CD8-positive, alpha-beta memory T cell (primary cell): ENCODE measurements around the gene ALG2. TPM values are rescaled to one million over a fixed set of nuclear protein-coding genes. Genes with fewer than 3 reads are reported as not detected.
A peak's percentile ranks its signal among the peaks of the same experiment; 100 is the strongest.

Experiments used
- CTCF ChIA-PET: fragments of 350-600 bp; sonication (Branson Sonifier 250); formaldehyde crosslinking; loops from one replicate; lab custom pipeline; 2021; ENCODE audit warnings: antibody characterized with exemption; lab: Charles Lee
- POLR2A ChIA-PET: fragments of 350-600 bp; sonication (Branson Sonifier 250); formaldehyde crosslinking; loops from one replicate; lab custom pipeline; 2021; ENCODE audit warnings: antibody characterized with exemption; lab: Charles Lee
- DNase-seq, 5 donors: peaks; one replicate each; pipeline versions ENCODE4 v3.0.0 to v3.0.0-alpha.2; 2020 to 2022; ENCODE audit warnings: mixed read lengths in 1 of 5
- H3K27ac ChIP-seq: one replicate; pipeline ENCODE4 v1.7.0; 2013; ENCODE audit warnings: low read depth, mild to moderate bottlenecking, low read length, moderate library complexity
- H3K27me3 ChIP-seq: 2 replicates; pipeline ENCODE4 v1.7.0; 2013; ENCODE audit warnings: low read length, mild to moderate bottlenecking; ENCODE audit not compliant: insufficient read depth, poor library complexity, severe bottlenecking
- H3K36me3 ChIP-seq: 2 replicates; pipeline ENCODE4 v1.7.0; 2013; ENCODE audit warnings: mild to moderate bottlenecking, low read length, moderate library complexity; ENCODE audit not compliant: insufficient read depth
- H3K4me1 ChIP-seq: 2 replicates; pipeline ENCODE4 v1.7.0; 2013; ENCODE audit warnings: mild to moderate bottlenecking, low read length, moderate library complexity; ENCODE audit not compliant: insufficient read depth
- H3K4me3 ChIP-seq: 2 replicates; pipeline ENCODE4 v1.7.0; 2013; ENCODE audit warnings: mild to moderate bottlenecking, low read length
- H3K9me3 ChIP-seq: 2 replicates; pipeline ENCODE4 v1.7.0; 2013; ENCODE audit warnings: mild to moderate bottlenecking, low read length
- H3K27ac Mint-ChIP-seq, 8 donors: one replicate each; pipeline ENCODE4 v1.8.0; 2020 to 2021; ENCODE audit warnings: mixed read lengths in 8 of 8, mild to moderate bottlenecking in 6 of 8, inconsistent platforms in 3 of 8, moderate library complexity in 3 of 8
- H3K27me3 Mint-ChIP-seq, 2 donors: one replicate each; pipeline ENCODE4 v1.8.0; 2020 to 2021; ENCODE audit warnings: mixed read lengths in 2 of 2, mild to moderate bottlenecking in 1 of 2, moderate library complexity in 1 of 2
- H3K36me3 Mint-ChIP-seq, 3 donors: one replicate each; pipeline ENCODE4 v1.8.0; 2020 to 2021; ENCODE audit warnings: mixed read lengths in 3 of 3, inconsistent platforms in 1 of 3, mild to moderate bottlenecking in 1 of 3
- H3K4me1 Mint-ChIP-seq, 3 donors: one replicate each; pipeline ENCODE4 v1.8.0; 2020 to 2021; ENCODE audit warnings: mixed read lengths in 3 of 3, inconsistent platforms in 1 of 3, mild to moderate bottlenecking in 1 of 3
- H3K4me3 Mint-ChIP-seq, 7 donors: one replicate each; pipeline ENCODE4 v1.8.0; 2020 to 2021; ENCODE audit warnings: mixed read lengths in 7 of 7, mild to moderate bottlenecking in 6 of 7, moderate library complexity in 4 of 7, inconsistent platforms in 2 of 7
- H3K9me3 Mint-ChIP-seq, 5 donors: one replicate each; pipeline ENCODE4 v1.8.0; 2020 to 2022; ENCODE audit warnings: mixed read lengths in 5 of 5, mild to moderate bottlenecking in 3 of 5, moderate library complexity in 2 of 5, inconsistent platforms in 1 of 5
- polyA plus RNA-seq: library from polyadenylated mRNA; unstranded; fragments of 300-500 nt; fragmentation: Illumina TruSeq; gene quantifications from one replicate; pipeline ENCODE4 v1.2.3, GENCODE V29; 2021
- total RNA-seq, 2 experiments: library from RNA; stranded (reverse); gene quantifications; one replicate each; pipeline ENCODE4 v1.2.3, GENCODE V29; 2021

The ALG2 gene
- total and polyA plus RNA-seq, 3 experiments from 2014 or later, result 30.1 to 33.2 (median 31.4) TPM

DNA sequence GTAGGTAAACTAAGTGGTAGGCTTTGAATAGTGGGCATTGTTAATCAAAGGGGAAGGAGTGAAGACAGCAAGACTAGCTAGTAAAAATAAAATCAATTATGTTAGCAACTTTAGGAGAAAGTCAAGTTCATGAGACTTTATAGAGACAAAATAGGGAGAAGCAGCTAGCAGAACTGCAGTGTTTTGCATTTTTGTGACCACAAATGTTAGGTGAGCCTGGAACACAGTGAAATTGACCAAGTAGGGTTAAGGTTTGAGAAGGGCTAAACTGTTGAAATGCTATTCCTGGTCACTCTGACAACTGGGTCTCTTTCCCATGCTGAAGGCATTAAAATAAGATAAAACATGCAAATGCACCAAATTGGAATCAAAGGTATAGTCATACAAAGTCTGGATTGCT, 13.3 kb upstream of the ALG2 start:
- Histone ChIP-seq H3K4me1 (no peaks in the 10 kb centered on the region), H3K9me3 (no peaks in the 10 kb centered on the region), H3K27ac (no peak overlapping the region), H3K27me3 (no peaks in the 10 kb centered on the region), H3K36me3 (peaks cover 14% of the 10 kb centered on the region), H3K4me3 (no peak overlapping the region)
- no peak overlapping the region for H3K4me3 Mint-ChIP-seq
- no peaks in the 10 kb centered on the region for H3K9me3 Mint-ChIP-seq
- H3K4me1 Mint-ChIP-seq, result peaks cover 5 to 15% (median 6%) of the 10 kb centered on the region in 3 donors
- CTCF ChIA-PET, result no interaction called here
- POLR2A ChIA-PET, result no interaction called here
- DNase-seq, result no peak
- H3K36me3 Mint-ChIP-seq, result peaks cover 3 to 59% (median 14%) of the 10 kb centered on the region in 3 donors
- H3K27me3 Mint-ChIP-seq, result no peaks in the 10 kb centered on the region
- no peak overlapping the region for H3K27ac Mint-ChIP-seq

DNA sequence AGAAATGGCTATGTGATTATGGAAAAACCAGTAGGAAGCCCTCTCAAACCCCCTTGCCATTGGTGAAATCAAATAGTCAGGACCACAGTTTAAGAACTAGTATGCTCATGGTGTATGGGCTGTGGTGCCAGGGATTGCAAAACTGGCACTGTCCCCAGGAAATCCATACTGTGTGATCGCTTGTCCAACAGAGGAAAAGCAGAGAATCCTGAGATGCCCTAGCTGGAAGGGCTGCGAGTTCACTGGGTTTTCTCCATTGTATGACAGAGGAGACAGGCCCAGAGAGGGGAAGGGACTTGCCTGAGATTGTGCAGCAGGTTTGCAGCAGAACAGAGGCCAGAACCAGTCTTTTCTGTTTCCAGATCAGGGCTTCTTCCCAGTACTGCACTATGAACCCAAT, 12.9 kb upstream of the ALG2 start:
- ChIA-PET POLR2A (no interaction called here), CTCF (no interaction called here)
- H3K27ac ChIP-seq, result no peak overlapping the region
- no peak overlapping the region for H3K4me3 Mint-ChIP-seq
- H3K36me3 Mint-ChIP-seq, result peaks cover 3 to 55% (median 10%) of the 10 kb centered on the region in 3 donors
- H3K36me3 ChIP-seq, result peaks cover 14% of the 10 kb centered on the region
- no peak overlapping the region for H3K4me3 ChIP-seq
- H3K27ac Mint-ChIP-seq, result no peak overlapping the region
- no peaks in the 10 kb centered on the region for H3K9me3 Mint-ChIP-seq
- no peaks in the 10 kb centered on the region for H3K4me1 ChIP-seq
- DNase-seq, result no peak
- H3K9me3 ChIP-seq, result no peaks in the 10 kb centered on the region
- no peaks in the 10 kb centered on the region for H3K27me3 ChIP-seq
- peaks cover 5 to 15% (median 6%) of the 10 kb centered on the region in 3 donors for H3K4me1 Mint-ChIP-seq
- H3K27me3 Mint-ChIP-seq, result no peaks in the 10 kb centered on the region

DNA sequence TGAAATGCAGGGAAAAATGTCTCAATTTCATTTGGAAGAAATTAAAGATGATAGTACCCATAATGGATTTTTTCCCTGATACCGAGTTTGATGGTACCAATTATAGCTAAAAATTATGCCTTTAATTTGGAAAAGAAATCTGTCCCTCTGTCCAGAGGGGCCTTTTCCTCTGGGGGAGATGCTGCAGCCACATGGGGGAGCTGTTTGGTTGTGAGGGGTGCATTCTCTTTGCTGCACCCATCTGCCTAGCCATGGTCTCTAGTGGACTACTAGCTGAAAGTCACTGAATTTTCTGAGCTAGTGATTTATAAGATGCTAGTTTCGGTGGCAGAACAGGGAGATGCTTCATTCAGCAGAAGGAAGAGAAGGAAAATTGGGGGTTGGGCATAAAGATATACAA, 10.0 kb upstream of the ALG2 start:
- Mint-ChIP-seq H3K9me3 (no peaks in the 10 kb centered on the region), H3K36me3 (peaks cover 3 to 57% (median 20%) of the 10 kb centered on the region in 3 donors), H3K4me1 (peaks cover 14 to 26% (median 15%) of the 10 kb centered on the region in 3 donors), H3K4me3 (no peak overlapping the region), H3K27me3 (no peaks in the 10 kb centered on the region), H3K27ac (peak overlapping the region in 3 of 8 donors; percentile 18 to 77 (median 23))
- H3K27ac ChIP-seq, result no peak overlapping the region
- DNase-seq, result peak in 1 of 5 donors; percentile 49
- no peaks in the 10 kb centered on the region for H3K9me3 ChIP-seq
- no peak overlapping the region for H3K4me3 ChIP-seq
- no peaks in the 10 kb centered on the region for H3K27me3 ChIP-seq
- peaks cover 21% of the 10 kb centered on the region for H3K36me3 ChIP-seq
- H3K4me1 ChIP-seq, result no peaks in the 10 kb centered on the region
- CTCF ChIA-PET, result interaction anchor here (0.6 to 2.7 kb wide), 6 partner anchors 8 to 47 kb away, joined by 3 to 14 read pairs (median 4); partner anchors contain the start of genes ALG2 and SEC61B
- POLR2A ChIA-PET, result interaction anchor here (0.7 kb wide), 1 partner anchor 10 kb away, joined by 3 read pairs; the partner anchor contains the start of genes ALG2 and SEC61B

DNA sequence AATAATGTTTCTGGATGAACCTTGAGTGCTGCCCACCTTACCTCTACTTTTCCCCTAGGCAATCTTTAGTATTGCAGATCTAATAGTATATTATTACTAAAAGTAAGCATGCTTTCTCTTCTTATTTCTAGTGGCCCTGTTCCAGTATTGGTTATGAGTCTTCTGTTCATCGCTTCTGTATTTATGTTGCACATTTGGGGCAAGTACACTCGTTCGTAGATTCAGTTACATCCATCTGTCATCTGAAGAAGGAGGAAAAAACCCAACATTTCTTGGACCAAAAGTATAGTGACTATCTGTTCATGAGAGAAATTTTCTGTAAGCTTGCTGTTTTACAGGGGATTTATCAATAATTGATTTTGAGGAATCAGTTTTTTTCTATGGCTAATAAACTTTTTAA, 8.5 kb upstream of the ALG2 start:
- peaks cover 3 to 72% (median 22%) of the 10 kb centered on the region in 3 donors for H3K36me3 Mint-ChIP-seq
- ChIA-PET CTCF (no interaction called here), POLR2A (no interaction called here)
- no peaks in the 10 kb centered on the region for H3K27me3 Mint-ChIP-seq
- no peaks in the 10 kb centered on the region for H3K9me3 Mint-ChIP-seq
- no peak for DNase-seq
- Histone ChIP-seq H3K27me3 (no peaks in the 10 kb centered on the region), H3K27ac (no peak overlapping the region), H3K4me1 (no peaks in the 10 kb centered on the region), H3K36me3 (peaks cover 29% of the 10 kb centered on the region), H3K4me3 (no peak overlapping the region), H3K9me3 (no peaks in the 10 kb centered on the region)
- H3K4me3 Mint-ChIP-seq, result no peak overlapping the region
- H3K27ac Mint-ChIP-seq, result peak overlapping the region in 1 of 8 donors; percentile 36
- H3K4me1 Mint-ChIP-seq, result peaks cover 21 to 24% (median 23%) of the 10 kb centered on the region in 3 donors

DNA sequence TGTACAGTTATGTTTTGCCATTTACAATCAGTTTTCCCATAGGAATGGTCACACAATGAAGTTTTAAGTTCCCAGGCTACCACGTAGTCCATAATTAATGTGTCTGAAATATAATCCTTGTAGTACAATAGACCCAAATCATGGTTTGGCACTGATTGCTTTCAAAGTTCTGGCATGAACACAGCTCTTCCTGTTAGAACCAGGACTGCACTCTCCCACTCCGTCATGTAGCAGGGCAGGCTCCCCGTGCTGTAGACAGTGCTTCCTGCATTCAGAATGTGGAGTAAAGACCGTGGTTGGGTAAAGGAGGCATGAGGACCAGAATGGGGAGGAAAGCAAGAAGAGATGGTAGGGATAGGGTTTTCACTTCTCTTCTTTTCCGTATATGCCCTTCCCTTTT, 4.3 kb upstream of the ALG2 start:
- peaks cover 52 to 57% (median 52%) of the 10 kb centered on the region in 3 donors for H3K4me1 Mint-ChIP-seq
- no peak overlapping the region for H3K4me3 ChIP-seq
- H3K27me3 Mint-ChIP-seq, result peaks cover 0 to 3% of the 10 kb centered on the region in 2 donors
- CTCF ChIA-PET, result no interaction called here
- peaks cover 3 to 79% (median 25%) of the 10 kb centered on the region in 3 donors for H3K36me3 Mint-ChIP-seq
- no peak overlapping the region for H3K27ac ChIP-seq
- H3K27ac Mint-ChIP-seq, result peak overlapping the region in 1 of 8 donors; percentile 43
- no peak overlapping the region for H3K4me3 Mint-ChIP-seq
- DNase-seq, result no peak
- peaks cover 20% of the 10 kb centered on the region for H3K4me1 ChIP-seq
- H3K27me3 ChIP-seq, result no peaks in the 10 kb centered on the region
- peaks cover 27% of the 10 kb centered on the region for H3K36me3 ChIP-seq
- H3K9me3 Mint-ChIP-seq, result no peaks in the 10 kb centered on the region
- H3K9me3 ChIP-seq, result no peaks in the 10 kb centered on the region
- POLR2A ChIA-PET, result no interaction called here

DNA sequence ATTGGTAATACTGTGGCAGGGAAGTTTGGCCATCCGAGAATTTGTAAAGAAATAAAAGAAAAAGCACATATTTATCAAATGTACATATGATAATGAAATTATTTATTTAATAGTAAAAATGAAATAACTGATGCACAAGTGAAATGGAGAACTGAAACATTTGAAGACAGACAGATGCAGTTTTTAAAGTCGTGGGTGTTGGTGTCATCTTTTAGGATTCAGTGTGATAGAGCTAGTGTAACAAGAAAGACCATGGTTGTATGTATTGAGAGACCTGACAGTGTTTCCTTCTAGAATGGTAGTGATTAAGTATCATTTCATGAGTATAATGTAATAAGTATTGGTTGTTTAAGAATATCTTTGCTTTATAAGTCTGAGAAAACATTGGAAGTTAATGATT, 2.7 kb upstream of the ALG2 start:
- peaks cover 0 to 69% (median 26%) of the 10 kb centered on the region in 3 donors for H3K36me3 Mint-ChIP-seq
- H3K9me3 Mint-ChIP-seq, result no peaks in the 10 kb centered on the region
- peaks cover 0 to 3% of the 10 kb centered on the region in 2 donors for H3K27me3 Mint-ChIP-seq
- DNase-seq, result no peak
- H3K4me1 Mint-ChIP-seq, result peaks cover 63 to 73% (median 68%) of the 10 kb centered on the region in 3 donors
- ChIA-PET POLR2A (no interaction called here), CTCF (no interaction called here)
- H3K4me3 Mint-ChIP-seq, result peak overlapping the region in 6 of 7 donors; percentile 44 to 99 (median 97)
- Histone ChIP-seq H3K4me3 (no peak overlapping the region), H3K9me3 (no peaks in the 10 kb centered on the region), H3K27me3 (no peaks in the 10 kb centered on the region), H3K4me1 (peaks cover 36% of the 10 kb centered on the region), H3K36me3 (peaks cover 21% of the 10 kb centered on the region), H3K27ac (no peak overlapping the region)
- H3K27ac Mint-ChIP-seq, result peak overlapping the region in 7 of 8 donors; percentile 59 to 100 (median 80)

DNA sequence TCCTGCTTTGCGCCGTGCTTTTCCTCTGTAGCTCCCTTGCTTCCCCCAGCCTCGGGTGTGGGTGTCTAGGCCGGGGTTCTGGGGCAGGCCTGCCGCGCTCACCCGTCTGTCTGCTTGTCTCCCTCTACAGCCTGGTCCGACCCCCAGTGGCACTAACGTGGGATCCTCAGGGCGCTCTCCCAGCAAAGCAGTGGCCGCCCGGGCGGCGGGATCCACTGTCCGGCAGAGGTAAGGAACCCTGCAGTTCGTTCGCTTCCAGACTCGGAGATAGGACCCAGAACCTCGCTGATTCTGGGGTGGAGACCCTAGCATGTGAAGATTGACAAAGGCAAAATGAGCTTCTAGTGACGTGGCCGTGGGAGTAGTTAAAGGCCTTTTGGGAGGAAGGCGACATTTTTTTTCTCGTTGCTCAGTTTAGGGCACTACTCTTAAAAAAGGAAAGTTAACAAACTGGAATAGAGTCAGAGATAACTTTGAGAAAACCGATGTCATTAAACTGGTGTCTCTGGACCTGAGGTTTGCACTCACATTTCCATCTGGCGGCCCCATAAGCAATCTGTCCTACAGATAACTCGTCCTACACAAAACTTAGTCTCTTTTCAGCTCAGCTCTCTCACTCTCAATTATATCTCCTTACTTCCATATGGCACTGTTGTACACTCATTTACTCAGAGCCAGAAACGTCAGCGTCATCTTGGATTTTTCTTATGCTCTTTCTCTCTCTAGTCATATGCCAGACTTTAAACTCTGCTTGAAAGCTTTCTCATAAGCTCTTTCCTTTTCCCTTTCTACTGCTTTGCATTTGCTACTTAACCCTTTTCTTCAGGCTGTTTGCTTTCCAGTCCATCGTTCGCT, 901 bp upstream of the ALG2 start:
- Histone ChIP-seq H3K36me3 (peaks cover 25% of the 10 kb centered on the region), H3K27ac (peak overlapping the region; percentile 96), H3K9me3 (no peaks in the 10 kb centered on the region), H3K4me1 (peaks cover 40% of the 10 kb centered on the region), H3K4me3 (peak overlapping the region; percentile 74), H3K27me3 (no peaks in the 10 kb centered on the region)
- H3K9me3 Mint-ChIP-seq, result no peaks in the 10 kb centered on the region
- H3K4me1 Mint-ChIP-seq, result peaks cover 68 to 82% (median 75%) of the 10 kb centered on the region in 3 donors
- ChIA-PET POLR2A (interaction anchor here (0.7 to 2.1 kb wide), 2 partner anchors 9 to 118 kb away, joined by 3 to 6 read pairs; partner anchors contain the start of gene TGFBR1), CTCF (interaction anchor here (0.7 to 3.3 kb wide), 7 partner anchors 9 to 375 kb away, joined by 3 to 14 read pairs (median 3); no protein-coding TSS in a partner anchor)
- H3K27ac Mint-ChIP-seq, result peak overlapping the region; percentile 98 to 100 (median 100)
- DNase-seq, result no peak
- H3K36me3 Mint-ChIP-seq, result peaks cover 0 to 65% (median 27%) of the 10 kb centered on the region in 3 donors
- H3K27me3 Mint-ChIP-seq, result peaks cover 0 to 3% of the 10 kb centered on the region in 2 donors
- peak overlapping the region; percentile 94 to 100 (median 98) for H3K4me3 Mint-ChIP-seq

DNA sequence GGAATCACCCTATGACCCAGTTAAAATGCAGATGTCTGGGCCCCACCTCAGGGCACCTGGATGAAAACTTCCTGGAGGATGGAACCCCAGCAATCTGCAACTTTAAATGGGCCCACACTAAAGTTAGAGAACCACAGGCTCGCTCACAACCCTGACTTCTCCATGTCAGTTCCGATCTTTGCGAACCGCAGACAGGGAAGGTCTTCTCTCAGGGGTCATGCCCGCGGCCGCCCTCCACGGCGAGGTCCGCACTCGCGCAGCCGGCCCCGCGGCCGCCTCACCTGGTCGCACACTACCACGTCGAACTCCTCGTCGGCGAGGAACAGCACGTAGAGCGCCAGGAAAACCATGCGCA, 499 bp downstream of the ALG2 start:
- H3K9me3 Mint-ChIP-seq, result no peaks in the 10 kb centered on the region
- DNase-seq, result no peak
- H3K27ac Mint-ChIP-seq, result peak overlapping the region; percentile 77 to 100 (median 96)
- Histone ChIP-seq H3K9me3 (no peaks in the 10 kb centered on the region), H3K36me3 (peaks cover 23% of the 10 kb centered on the region), H3K4me3 (peak overlapping the region; percentile 74), H3K27me3 (no peaks in the 10 kb centered on the region), H3K27ac (peak overlapping the region; percentile 96), H3K4me1 (peaks cover 40% of the 10 kb centered on the region)
- H3K36me3 Mint-ChIP-seq, result peaks cover 0 to 65% (median 27%) of the 10 kb centered on the region in 3 donors
- ChIA-PET CTCF (interaction anchor here (1.9 to 3.3 kb wide), 2 partner anchors 11 to 36 kb away, joined by 13 to 14 read pairs; no protein-coding TSS in a partner anchor), POLR2A (interaction anchor here (2.1 kb wide), 1 partner anchor 117 kb away, joined by 6 read pairs; the partner anchor contains the start of gene TGFBR1)
- peaks cover 0 to 3% of the 10 kb centered on the region in 2 donors for H3K27me3 Mint-ChIP-seq
- H3K4me1 Mint-ChIP-seq, result peaks cover 75 to 89% (median 86%) of the 10 kb centered on the region in 3 donors
- peak overlapping the region; percentile 91 to 100 (median 97) for H3K4me3 Mint-ChIP-seq
